Measurements from ENCODE around the gene CYP24A1.

Gene CYP24A1

DNA sequence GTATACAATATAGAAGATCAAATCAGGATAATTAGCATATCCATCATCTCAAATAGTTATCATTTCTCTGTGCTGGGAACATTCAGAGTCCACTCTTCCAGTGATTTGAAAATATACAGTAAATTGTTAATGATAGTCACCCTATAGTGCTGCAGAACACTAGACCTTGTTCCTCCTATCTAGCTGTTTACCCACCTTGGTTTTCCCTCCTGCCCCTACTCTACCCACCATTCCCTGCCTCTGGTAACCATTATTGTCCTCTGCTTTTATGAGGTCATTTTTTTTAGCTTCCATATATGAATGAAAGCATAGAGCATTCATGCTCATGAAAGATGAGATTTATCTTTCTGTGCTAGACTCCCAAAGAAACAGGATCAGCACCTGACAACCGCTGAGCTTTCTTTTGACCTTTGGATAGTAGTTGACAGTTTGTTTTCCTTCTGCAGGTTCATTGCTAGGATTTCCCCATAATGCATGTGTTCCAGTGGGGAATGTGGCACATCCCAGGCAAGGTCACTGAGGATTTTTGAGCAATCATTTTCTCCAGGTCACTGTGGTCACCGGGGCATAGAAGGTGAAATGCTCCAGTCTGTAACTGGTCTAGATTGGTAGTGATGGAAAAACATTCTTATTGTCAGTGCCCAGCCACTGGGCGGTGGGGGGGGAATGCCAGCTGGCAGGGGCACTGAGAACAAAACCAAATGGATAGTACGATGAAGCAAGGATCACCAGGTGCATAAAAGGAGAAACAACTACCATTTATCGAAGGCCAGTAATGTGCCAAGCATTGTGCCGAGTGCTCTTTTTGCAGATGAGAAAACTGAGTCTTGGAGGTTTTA lies 69.8 kb downstream of the CYP24A1 start:
- Histone ChIP-seq H3K4me1 (no peaks in the 10 kb centered on the region), H3K36me3 (no peaks in the 10 kb centered on the region), H3K9me3 (no peaks in the 10 kb centered on the region), H3K27me3 (peaks cover 20% of the 10 kb centered on the region), H3K4me3 (ENCODE audit: low read depth, low read length) (no peak overlapping the region)
- no peak for TF ChIP-seq CTCF (IDR thresholded peaks at IDR 0.05; ENCODE audit: low read depth, low read length)
- DNase-seq = no peak

Measured in BE2C (cell line).